Endothelial cell of umbilical vein (primary cell): ENCODE measurements around the gene BAD. TPM values are rescaled to one million over a fixed set of nuclear protein-coding genes. Genes with fewer than 3 reads are reported as not detected.

Experiments
- BruUV-seq: library from RNA; stranded (reverse); fragments of 400-500 nt; replicated peaks from 2 replicates; lab custom pipeline; 2021; lab: Mats Ljungman, UMichigan
- CTCF ChIA-PET: fragments of 300-600, 350-600 bp; sonication (Branson Sonifier 250); formaldehyde crosslinking; loops from one replicate; lab custom pipeline; 2021; ENCODE audit warnings: antibody characterized with exemption, inconsistent platforms; lab: Charles Lee
- POLR2A ChIA-PET: fragments of 300-600, 350-600 bp; sonication (Branson Sonifier 250); formaldehyde crosslinking; loops from one replicate; lab custom pipeline; 2021; ENCODE audit warnings: antibody characterized with exemption, inconsistent platforms; lab: Charles Lee
- DNase-seq: peaks from one replicate; pipeline ENCODE4 v3.0.0-alpha.2; 2011; ENCODE audit warnings: low read depth, low spot score
- FAIRE-seq: peaks from 2 replicates; lab custom pipeline; 2011; peaks lifted over from hg19 to GRCh38; lab: Jason Lieb, UNC
- H2AFZ ChIP-seq: 2 replicates; pipeline ENCODE4 v1.6.0; 2012; ENCODE audit warnings: low read depth, low read length, control low read depth, inconsistent platforms
- H3K27ac ChIP-seq: 2 replicates; pipeline ENCODE4 v1.5.1; 2011; ENCODE audit warnings: low read depth, mild to moderate bottlenecking, control low read depth, low read length, moderate library complexity; ENCODE audit not compliant: insufficient read depth
- H3K27me3 ChIP-seq, 2 experiments: 2 replicates each; pipeline versions ENCODE4 v1.6.0 to v1.6.1; 2011; ENCODE audit warnings: low read length in 2 of 2, mixed read lengths in 1 of 2; ENCODE audit not compliant: control insufficient read depth in 2 of 2, insufficient read depth in 2 of 2
- H3K36me3 ChIP-seq, 2 experiments: 2 replicates in 1 of 2; 3 replicates in 1 of 2; pipeline ENCODE4 v1.5.1; 2011; ENCODE audit warnings: low read length in 2 of 2, mild to moderate bottlenecking in 1 of 2, moderate library complexity in 1 of 2; ENCODE audit not compliant: control insufficient read depth in 2 of 2, insufficient read depth in 2 of 2; ENCODE audit errors: extremely low read depth in 1 of 2
- H3K4me1 ChIP-seq: 3 replicates; pipeline ENCODE4 v1.5.1; 2011; ENCODE audit warnings: mild to moderate bottlenecking, low read length; ENCODE audit not compliant: control insufficient read depth, insufficient read depth; ENCODE audit errors: extremely low read depth
- H3K4me2 ChIP-seq: 2 replicates; pipeline ENCODE4 v1.6.1; 2011; ENCODE audit warnings: low read length, control low read depth, mixed read lengths; ENCODE audit not compliant: insufficient read depth
- H3K4me3 ChIP-seq, 3 experiments: fragments of 200-600 bp in 1 of 3; sonication (generic), shearing (Covaris generic) in 1 of 3; replicated peaks in 1 of 3; 2 replicates each; pipeline ENCODE4 v1.5.1; 2011 to 2016; ENCODE audit warnings: control low read depth in 3 of 3, low read length in 3 of 3, mild to moderate bottlenecking in 2 of 3, inconsistent platforms in 1 of 3, low read depth in 1 of 3, moderate library complexity in 1 of 3; ENCODE audit not compliant: insufficient read depth in 1 of 3
- H3K79me2 ChIP-seq: 2 replicates; pipeline ENCODE4 v1.6.0; 2012; ENCODE audit warnings: low read length, inconsistent platforms; ENCODE audit not compliant: control insufficient read depth, insufficient read depth
- H3K9ac ChIP-seq: replicated peaks from 2 replicates; pipeline ENCODE3; 2011; ENCODE audit warnings: low read length, control low read depth; ENCODE audit not compliant: insufficient read depth; ENCODE audit errors: extremely low read depth
- H3K9me1 ChIP-seq: replicated peaks from 3 replicates; pipeline ENCODE4 v1.6.0; 2011; ENCODE audit warnings: mild to moderate bottlenecking, low read length; ENCODE audit not compliant: control insufficient read depth, insufficient read depth; ENCODE audit errors: extremely low read depth
- H3K9me3 ChIP-seq: replicated peaks from 2 replicates; pipeline ENCODE4 v1.5.1; 2012; ENCODE audit warnings: low read length, inconsistent platforms; ENCODE audit not compliant: control insufficient read depth, insufficient read depth
- H4K20me1 ChIP-seq: replicated peaks from 2 replicates; pipeline ENCODE3; 2011; ENCODE audit warnings: mild to moderate bottlenecking, low read length; ENCODE audit not compliant: control insufficient read depth, insufficient read depth; ENCODE audit errors: extremely low read depth
- CTCF ChIP-seq, 2 donors: IDR thresholded peaks; 1 replicate in 1 of 2; 2 replicates in 1 of 2; pipeline ENCODE4 v1.5.1; 2011; ENCODE audit warnings: low read length in 2 of 2, mild to moderate bottlenecking in 2 of 2, moderate library complexity in 2 of 2, control low read depth in 1 of 2, inconsistent platforms in 1 of 2, low read depth in 1 of 2; ENCODE audit not compliant: insufficient read depth in 1 of 2; ENCODE audit errors: extremely low read depth in 1 of 2
- EZH2 ChIP-seq: IDR thresholded peaks from 2 replicates; pipeline ENCODE4 v1.6.1; 2012; ENCODE audit warnings: borderline replicate concordance, low read depth, mild to moderate bottlenecking, moderate library complexity, low read length, inconsistent platforms; ENCODE audit not compliant: severe bottlenecking
- GATA2 ChIP-seq: IDR thresholded peaks from 2 replicates; pipeline ENCODE4 v1.7.0; 2011; ENCODE audit warnings: low read depth, mild to moderate bottlenecking, moderate library complexity, mixed read lengths, low read length; ENCODE audit not compliant: insufficient read length, insufficient read depth
- MAX ChIP-seq: IDR thresholded peaks from 2 replicates; pipeline ENCODE4 v1.6.1; 2011; ENCODE audit not compliant: insufficient read depth, insufficient read length
- MYC ChIP-seq: IDR thresholded peaks from one replicate; pipeline ENCODE4 v1.6.1; 2011; ENCODE audit warnings: mild to moderate bottlenecking, low read depth, low read length
- POLR2A ChIP-seq: IDR thresholded peaks from 2 replicates; pipeline ENCODE4 v1.6.1; 2012; ENCODE audit warnings: low read depth, mild to moderate bottlenecking, control low read depth, low read length
- POLR2AphosphoS5 ChIP-seq: IDR thresholded peaks from 2 replicates; pipeline ENCODE4 v1.6.1; 2012; ENCODE audit warnings: low read depth, mild to moderate bottlenecking, control low read depth, low read length, moderate library complexity; ENCODE audit not compliant: insufficient read depth
- dilution Hi-C: fragments of 300-500 bp; cut with MboI; formaldehyde crosslinking; loops from one replicate; pipeline ENCODE4 v1.15.0; 2019; ENCODE audit warnings: low sequenced_read_pairs; ENCODE audit not compliant: extremely low pct_ligation_motif_present
- intact Hi-C: fragments of 100-400 bp; cut with micrococcal nuclease; formaldehyde crosslinking; loops from one replicate; pipeline ENCODE4 v1.10.0; 2022
- polyA plus RNA-seq, 4 experiments: library from polyadenylated mRNA; depleted of rRNA in 3 of 4; stranded (reverse) in 3 of 4; unstranded in 1 of 4; fragments of >200 nt; gene quantifications; 2 replicates each; pipeline versions ENCODE4 v1.2.1 to v1.2.3, GENCODE V29; 2011 to 2012; ENCODE audit warnings: missing spikeins in 1 of 4
- total RNA-seq: library from RNA; stranded (reverse); gene quantifications from 2 replicates; pipeline ENCODE4 v1.2.3, GENCODE V29; 2021

Gene BAD
- total and polyA plus RNA-seq, 2 donors (not counting 3 experiments of a cell fraction or from before 2014, with no cell fraction given), result 65.3 to 88.0 TPM

GRCh38 chr11:64304316-64305072 is 20.0 kb upstream of the BAD start:
- H3K4me3 ChIP-seq, result peak overlapping the region; percentile 14 to 57 (median 39)
- peak overlapping the region; percentile 49 for H3K27ac ChIP-seq
- DNase-seq, result peak; percentile 85
- FAIRE-seq, result peak; percentile 94
- CTCF ChIA-PET, result interaction anchor here (0.6 to 6.7 kb wide), 40 partner anchors 9 to 304 kb away, joined by 3 to 413 read pairs (median 4); partner anchors contain the start of genes BAD, FERMT3, FKBP2 and KCNK4
- peak overlapping the region; percentile 50 for H3K4me2 ChIP-seq
- no peaks in the 10 kb centered on the region for H3K9me1 ChIP-seq
- dilution Hi-C loops, result no loop called here
- intact Hi-C loops, result loop anchor here (1.0 to 5.0 kb wide), 7 partner anchors 13 to 467 kb away; partner anchors contain the start of genes BAD, FKBP2, GPR137 and MARK2
- H3K27me3 ChIP-seq, result peaks cover 4 to 11% of the 10 kb centered on the region in 2 experiments
- no TSS peak for BruUV-seq
- peak overlapping the region; percentile 20 for H3K9ac ChIP-seq
- peak; percentile 35 for TF ChIP-seq POLR2A
- TF ChIP-seq CTCF (IDR thresholded peaks at IDR 0.05; ENCODE audit: extremely low read depth in 1 of 2, insufficient read depth in 1 of 2, low read depth in 1 of 2, low read length in 2 of 2), result peak; percentile 91 to 92
- TF ChIP-seq MAX, result peak; percentile 67
- no peak for TF ChIP-seq GATA2
- no peak for TF ChIP-seq EZH2
- TF ChIP-seq MYC, result no peak
- TF ChIP-seq POLR2AphosphoS5, result peak; percentile 14
- peak overlapping the region; percentile 49 for H2AFZ ChIP-seq
- H3K36me3 ChIP-seq, result no peaks in the 10 kb centered on the region
- peaks cover 10% of the 10 kb centered on the region for H3K79me2 ChIP-seq
- no peaks in the 10 kb centered on the region for H4K20me1 ChIP-seq
- H3K4me1 ChIP-seq, result peaks cover 21% of the 10 kb centered on the region
- H3K9me3 ChIP-seq, result no peaks in the 10 kb centered on the region
- POLR2A ChIA-PET, result interaction anchor here (0.9 to 1.1 kb wide), 3 partner anchors 13 to 78 kb away, joined by 3 to 5 read pairs (median 4); partner anchors contain the start of genes NUDT22, PRDX5, TRMT112 and TRPT1
